HG03064 (cell line): ENCODE data around the gene DDX55.
A peak's percentile ranks its signal among the peaks of the same experiment; 100 is the strongest.
"Not testable (repeated sequence)": the region's sequence is repeated elsewhere in the genome, so short reads cannot be mapped to it uniquely, and the experiment has no call there.

ENCODE experiments used
- ATAC-seq: cut with Tn5 transposase; IDR thresholded peaks from one replicate; pipeline ENCODE4 v1.9.1; 2021; ENCODE audit warnings: low read depth; ENCODE audit not compliant: unreplicated experiment

The DDX55 gene

GRCh38 chr12:123601602-123602489 lies at the start of gene DDX55:
Gene DDX55, plus strand, starts transcription at chr12:123602099. Its CDS starts 50 bp downstream, at chr12:123602149.
- peak; percentile 81 for ATAC-seq

- not testable (repeated sequence) for ATAC-seq
Observed at GRCh38 chr12:123554136-123554535, 47.8 kb upstream of the DDX55 start.

- not testable (repeated sequence) for ATAC-seq
Observed at GRCh38 chr12:123554843-123555242, 47.1 kb upstream of the DDX55 start.

- ATAC-seq: not testable (repeated sequence)
Observed at GRCh38 chr12:123558487-123558886, 43.4 kb upstream of the DDX55 start.

GRCh38 chr12:123559468-123559867 lies 42.4 kb upstream of the DDX55 start:
- no peak for ATAC-seq

GRCh38 chr12:123571343-123571813 lies 30.5 kb upstream of the DDX55 start:
- ATAC-seq: no peak

- no peak for ATAC-seq
Observed at GRCh38 chr12:123572391-123572790, 29.5 kb upstream of the DDX55 start.

- no peak for ATAC-seq
Observed at GRCh38 chr12:123573870-123574269, 28.0 kb upstream of the DDX55 start.

GRCh38 chr12:123576611-123577010 lies 25.3 kb upstream of the DDX55 start:
- ATAC-seq: no peak

- no peak for ATAC-seq
Observed at GRCh38 chr12:123578243-123578642, 23.7 kb upstream of the DDX55 start.

- ATAC-seq: not testable (repeated sequence)
Observed at GRCh38 chr12:123578829-123579228, 23.1 kb upstream of the DDX55 start.

- ATAC-seq: no peak
Observed at GRCh38 chr12:123580772-123581171, 21.1 kb upstream of the DDX55 start.

GRCh38 chr12:123591702-123592481 lies 10.0 kb upstream of the DDX55 start:
- ATAC-seq: no peak

- ATAC-seq: no peak
Observed at GRCh38 chr12:123595729-123596128, 6.2 kb upstream of the DDX55 start.

GRCh38 chr12:123597100-123597499 lies 4.8 kb upstream of the DDX55 start:
- no peak for ATAC-seq

- no peak for ATAC-seq
Observed at GRCh38 chr12:123598522-123598921, 3.4 kb upstream of the DDX55 start.

- no peak for ATAC-seq
Observed at GRCh38 chr12:123599310-123599709, 2.6 kb upstream of the DDX55 start.

GRCh38 chr12:123599721-123600120 lies 2.2 kb upstream of the DDX55 start:
- no peak for ATAC-seq

GRCh38 chr12:123602651-123603195 lies 824 bp downstream of the DDX55 start:
- no peak for ATAC-seq

- not testable (repeated sequence) for ATAC-seq
Observed at GRCh38 chr12:123603495-123603894, 1.6 kb downstream of the DDX55 start.

GRCh38 chr12:123607756-123608155 lies 5.9 kb downstream of the DDX55 start:
- no peak for ATAC-seq
